H1 (cell line): ENCODE measurements around the gene CRYAB. TPM values are rescaled to one million over a fixed set of nuclear protein-coding genes. Genes with fewer than 3 reads are reported as not detected.

Experiments
- CTCF ChIA-PET: fragments of 300-600 bp; sonication (Branson Sonifier 250); formaldehyde crosslinking; loops from one replicate; lab custom pipeline; 2021; ENCODE audit not compliant: partially characterized antibody; lab: Charles Lee
- POLR2A ChIA-PET: fragments of 300-600 bp; sonication (Branson Sonifier 250); formaldehyde crosslinking; loops from one replicate; lab custom pipeline; 2021; ENCODE audit warnings: inconsistent platforms; ENCODE audit not compliant: partially characterized antibody; lab: Charles Lee
- DNase-seq, 2 experiments: peaks; one replicate each; pipeline versions ENCODE4 v3.0.0 to v3.0.0-alpha.2; 2010 to 2022; ENCODE audit warnings: low spot score in 2 of 2, low read depth in 1 of 2, mixed read lengths in 1 of 2
- FAIRE-seq: peaks from 2 replicates; lab custom pipeline; 2011; peaks lifted over from hg19 to GRCh38; lab: Jason Lieb, UNC
- H2AFZ ChIP-seq: 2 replicates; pipeline ENCODE4 v1.8.1; 2012; ENCODE audit warnings: low read length, inconsistent platforms
- H2AK5ac ChIP-seq: 2 replicates; pipeline ENCODE4 v1.6.1; 2013; ENCODE audit warnings: low read depth, low read length
- H2BK120ac ChIP-seq: replicated peaks from 2 replicates; pipeline ENCODE3; 2013; ENCODE audit warnings: low read depth, low read length, inconsistent platforms
- H2BK12ac ChIP-seq: 2 replicates; pipeline ENCODE4 v1.6.1; 2013; ENCODE audit warnings: low read depth, low read length
- H2BK15ac ChIP-seq: 2 replicates; pipeline ENCODE4 v1.6.1; 2013; ENCODE audit warnings: low read length
- H2BK20ac ChIP-seq: 2 replicates; pipeline ENCODE4 v1.6.1; 2013; ENCODE audit warnings: low read length
- H2BK5ac ChIP-seq: 2 replicates; pipeline ENCODE4 v1.6.1; 2013; ENCODE audit warnings: low read depth, low read length
- H3K14ac ChIP-seq: 2 replicates; pipeline ENCODE4 v1.6.1; 2013; ENCODE audit warnings: inconsistent platforms; ENCODE audit not compliant: insufficient read length
- H3K18ac ChIP-seq: 2 replicates; pipeline ENCODE4 v1.6.1; 2013; ENCODE audit warnings: low read length; ENCODE audit errors: extremely low read depth
- H3K23ac ChIP-seq: 2 replicates; pipeline ENCODE4 v1.6.1; 2013; ENCODE audit warnings: inconsistent platforms; ENCODE audit not compliant: insufficient read length
- H3K23me2 ChIP-seq: 2 replicates; pipeline ENCODE4 v1.6.1; 2013; ENCODE audit warnings: low read depth, low read length
- H3K27ac ChIP-seq: 2 replicates; pipeline ENCODE4 v1.6.1; 2011; ENCODE audit warnings: low read depth, low read length, inconsistent platforms
- H3K27me3 ChIP-seq, 4 experiments: replicated peaks in 1 of 4; 1 replicate in 1 of 4; 2 replicates in 3 of 4; pipeline versions ENCODE4 v1.6.1 to v1.8.1; 2011 to 2013; ENCODE audit warnings: low read length in 3 of 4, mild to moderate bottlenecking in 3 of 4, inconsistent platforms in 2 of 4, mixed read lengths in 2 of 4, moderate library complexity in 1 of 4; ENCODE audit not compliant: control insufficient read depth in 3 of 4, insufficient read depth in 3 of 4; ENCODE audit errors: extremely low read depth in 1 of 4
- H3K36me3 ChIP-seq, 4 experiments: 2 replicates each; pipeline versions ENCODE4 v1.6.1 to v1.8.1; 2011 to 2013; ENCODE audit warnings: mild to moderate bottlenecking in 4 of 4, low read length in 3 of 4, moderate library complexity in 2 of 4, control low read depth in 1 of 4, inconsistent platforms in 1 of 4; ENCODE audit not compliant: insufficient read depth in 4 of 4, control insufficient read depth in 2 of 4
- H3K4ac ChIP-seq: replicated peaks from 2 replicates; pipeline ENCODE3; 2013; ENCODE audit warnings: low read length, low read depth, mixed read lengths, inconsistent platforms; ENCODE audit not compliant: insufficient read length
- H3K4me1 ChIP-seq, 4 experiments: replicated peaks in 1 of 4; 1 replicate in 1 of 4; 2 replicates in 3 of 4; pipeline versions ENCODE4 v1.6.1 to v1.8.1; 2011 to 2013; ENCODE audit warnings: low read length in 3 of 4, inconsistent platforms in 2 of 4, mixed read lengths in 1 of 4; ENCODE audit not compliant: insufficient read depth in 4 of 4, control insufficient read depth in 3 of 4
- H3K4me2 ChIP-seq, 2 experiments: 2 replicates each; pipeline versions ENCODE4 v1.6.1 to v1.8.1; 2011 to 2013; ENCODE audit warnings: low read depth in 2 of 2, low read length in 2 of 2, control low read depth in 1 of 2, inconsistent platforms in 1 of 2, mild to moderate bottlenecking in 1 of 2; ENCODE audit not compliant: insufficient read depth in 1 of 2
- H3K4me3 ChIP-seq, 4 experiments: fragments of 200-600, 300-600 bp in 1 of 4; sonication (generic), shearing (Covaris generic), sonication (Bioruptor Twin) in 1 of 4; 2 replicates each; pipeline versions ENCODE4 v1.5.1 to v1.8.1; 2011 to 2016; ENCODE audit warnings: low read length in 4 of 4, low read depth in 3 of 4, control low read depth in 2 of 4, inconsistent platforms in 2 of 4, mild to moderate bottlenecking in 2 of 4, mixed read lengths in 1 of 4, moderate library complexity in 1 of 4; ENCODE audit not compliant: insufficient read depth in 2 of 4; ENCODE audit errors: extremely low read depth in 1 of 4
- H3K56ac ChIP-seq: replicated peaks from 2 replicates; pipeline ENCODE3; 2013; ENCODE audit warnings: low read depth, mild to moderate bottlenecking, mixed read lengths, low read length, inconsistent platforms; ENCODE audit not compliant: insufficient read length
- H3K79me1 ChIP-seq: 2 replicates; pipeline ENCODE4 v1.6.1; 2013; ENCODE audit warnings: low read depth, low read length, control low read depth
- H3K79me2 ChIP-seq, 2 experiments: 2 replicates each; pipeline versions ENCODE4 v1.6.1 to v1.8.1; 2012 to 2013; ENCODE audit warnings: low read length in 2 of 2, mild to moderate bottlenecking in 2 of 2, inconsistent platforms in 1 of 2; ENCODE audit not compliant: insufficient read depth in 2 of 2, control insufficient read depth in 1 of 2
- H3K9ac ChIP-seq, 4 experiments: replicated peaks in 1 of 4; 1 replicate in 1 of 4; 2 replicates in 3 of 4; pipeline versions ENCODE4 v1.6.1 to v1.8.1; 2011 to 2013; ENCODE audit warnings: low read depth in 3 of 4, low read length in 3 of 4, control low read depth in 2 of 4, mild to moderate bottlenecking in 2 of 4, moderate library complexity in 2 of 4, inconsistent platforms in 1 of 4; ENCODE audit errors: extremely low read depth in 1 of 4
- H3K9me3 ChIP-seq, 2 experiments: 2 replicates each; pipeline versions ENCODE4 v1.6.1 to v1.8.1; 2012 to 2013; ENCODE audit warnings: mild to moderate bottlenecking in 2 of 2, moderate library complexity in 2 of 2, control low read depth in 1 of 2, inconsistent platforms in 1 of 2, low read depth in 1 of 2, low read length in 1 of 2, mixed read lengths in 1 of 2; ENCODE audit not compliant: insufficient read depth in 2 of 2
- H4K20me1 ChIP-seq, 2 experiments: replicated peaks in 1 of 2; 2 replicates each; pipeline versions ENCODE3 to v1.8.1; 2011 to 2013; ENCODE audit warnings: inconsistent platforms in 2 of 2, low read length in 2 of 2, mild to moderate bottlenecking in 1 of 2; ENCODE audit not compliant: insufficient read depth in 2 of 2, control insufficient read depth in 1 of 2
- H4K5ac ChIP-seq: 2 replicates; pipeline ENCODE4 v1.6.1; 2013; ENCODE audit warnings: low read length, low read depth, mixed read lengths, inconsistent platforms; ENCODE audit not compliant: insufficient read length
- H4K8ac ChIP-seq: 2 replicates; pipeline ENCODE4 v1.8.0; 2013; ENCODE audit warnings: mild to moderate bottlenecking, moderate library complexity, low read length, inconsistent platforms; ENCODE audit not compliant: insufficient read depth; ENCODE audit errors: extremely low read depth
- H4K91ac ChIP-seq: replicated peaks from 2 replicates; pipeline ENCODE3; 2013; ENCODE audit warnings: low read length, mixed read lengths, inconsistent platforms; ENCODE audit not compliant: insufficient read length
- CBX8 ChIP-seq: fragments of 300-800, 300-1000 bp; sonication (generic); IDR thresholded peaks from 2 replicates; pipeline ENCODE4 v1.7.1; 2016; ENCODE audit warnings: low read depth, low read length, borderline replicate concordance
- HDAC2 ChIP-seq, 2 experiments: fragments of 300-600 bp in 1 of 2; sonication (generic) in 1 of 2; IDR thresholded peaks; 2 replicates each; pipeline ENCODE4 v1.6.1; 2011 to 2012; ENCODE audit warnings: low read depth in 2 of 2, low read length in 2 of 2, mild to moderate bottlenecking in 2 of 2, moderate library complexity in 2 of 2, borderline replicate concordance in 1 of 2, inconsistent platforms in 1 of 2
- MAFK ChIP-seq: IDR thresholded peaks from 2 replicates; pipeline ENCODE4 v1.6.1; 2012; ENCODE audit warnings: low read depth, mild to moderate bottlenecking, improper control_type of control experiment, low read length
- POLR2AphosphoS5 ChIP-seq: IDR thresholded peaks from 2 replicates; pipeline ENCODE4 v1.6.1; 2011; ENCODE audit warnings: low read depth, low read length
- RNF2 ChIP-seq: fragments of 200-900, 300-1000 bp; sonication (generic); IDR thresholded peaks from 2 replicates; pipeline ENCODE4 v1.7.1; 2016; ENCODE audit warnings: borderline replicate concordance, low read depth, mild to moderate bottlenecking, antibody characterized with exemption, low read length; ENCODE audit not compliant: poor library complexity, severe bottlenecking; ENCODE audit errors: missing control alignments
- USF2 ChIP-seq: IDR thresholded peaks from 2 replicates; pipeline ENCODE4 v1.6.1; 2011; ENCODE audit warnings: low read length, improper control_type of control experiment
- YY1 ChIP-seq: IDR thresholded peaks from 2 replicates; pipeline ENCODE4 v1.6.1; 2011; ENCODE audit warnings: low read depth, mild to moderate bottlenecking, low read length
- ZNF274 ChIP-seq: IDR thresholded peaks from 2 replicates; pipeline ENCODE4 v1.7.0; 2012; ENCODE audit warnings: low read length, borderline replicate concordance; ENCODE audit errors: extremely low read depth
- WGBS, 2 experiments: shearing (Covaris generic) in 1 of 2; methylation state at CpG; one replicate each; pipeline versions ENCODE4 v1.1.6 to v1.1.7; 2013 to 2015; ENCODE audit warnings: low lambda C conversion rate in 2 of 2, mixed read lengths in 2 of 2, inconsistent platforms in 1 of 2, low coverage in 1 of 2, missing lambda C conversion rate in 1 of 2; ENCODE audit not compliant: insufficient replicate concordance in 2 of 2, insufficient coverage in 1 of 2, insufficient read length in 1 of 2; ENCODE audit errors: extremely low coverage in 1 of 2, missing lambda C conversion rate in 1 of 2; 5-methylcytosine and 5-hydroxymethylcytosine counted together
- polyA plus RNA-seq, 7 experiments: library from polyadenylated mRNA; depleted of rRNA in 3 of 7; stranded (reverse) in 5 of 7; unstranded in 2 of 7; fragments of >200 nt in 5 of 7; fragments of 200-250 nt in 2 of 7; gene quantifications; 1 replicate in 5 of 7; 2 replicates in 1 of 7; 4 replicates in 1 of 7; pipeline versions ENCODE4 v1.2.1 to v1.2.3, GENCODE V29; 2011 to 2013; ENCODE audit warnings: missing spikeins in 2 of 7, mixed read lengths in 2 of 7
- total RNA-seq: library from RNA; stranded (reverse); fragmentation: NEBNext Ultra II Directional; extraction: Animal tissue kit (Norgen Biotek cat#: 25700); gene quantifications from 2 replicates; pipeline ENCODE4 v1.2.1, GENCODE V29; 2021

The CRYAB gene
- total and polyA plus RNA-seq, 2 of the 8 experiments (the other 6 are each of a cell fraction or from before 2014, with no cell fraction given), result 1.9 to 2.0 TPM

- CTCF ChIA-PET, result interaction anchor here (0.5 to 25.5 kb wide), 18 partner anchors 8 to 1835 kb away, joined by 3 to 565 read pairs (median 4); partner anchors contain the start of genes ALG9, C11orf52, CRYAB and DIXDC1
- Histone ChIP-seq H2BK15ac (peak overlapping the region; percentile 72; the same call in 1 of the 2 replicates), H3K56ac (no peak overlapping the region), H3K9me3 (no peaks in the 10 kb centered on the region), H3K4me2 (peak overlapping the region; percentile 71 to 86), H4K5ac (no peak overlapping the region), H2AK5ac (peak overlapping the region; percentile 48; the same call in 1 of the 2 replicates), H3K79me2 (no peaks in the 10 kb centered on the region), H3K23me2 (peaks cover 3% of the 10 kb centered on the region; the same call in 1 of the 2 replicates), H2BK12ac (peak overlapping the region; percentile 68; the same call in 1 of the 2 replicates), H3K36me3 (no peaks in the 10 kb centered on the region), H2BK20ac (no peak overlapping the region), H3K27me3 (no peaks in the 10 kb centered on the region; a peak in 1 of 7 replicates), H4K8ac (peak overlapping the region; percentile 81; the same call in 1 of the 2 replicates), H3K4me3 (peak overlapping the region; percentile 47 to 70 (median 58); a peak in 7 of 8 replicates), H3K79me1 (no peaks in the 10 kb centered on the region), H4K20me1 (no peaks in the 10 kb centered on the region), H2BK120ac (no peak overlapping the region), H3K27ac (peak overlapping the region; percentile 75), H3K4me1 (peaks cover 0 to 10% (median 3%) of the 10 kb centered on the region in 4 experiments; a peak in 5 of 7 replicates), H3K18ac (peak overlapping the region; percentile 91), H2AFZ (peak overlapping the region; percentile 86), H4K91ac (peak overlapping the region; percentile 29), H3K23ac (no peak overlapping the region), H3K4ac (peak overlapping the region; percentile 87), H2BK5ac (peak overlapping the region; percentile 96), H3K14ac (no peak overlapping the region), H3K9ac (peak overlapping the region in 3 of 4 experiments; percentile 69 to 83 (median 69); a peak in 6 of 7 replicates)
- WGBS, 2 experiments, result 4% methylated on average over 38 of the region's 47 CpGs; no CpG with 5 or more reads in 1 of the 2 experiments
- FAIRE-seq (no peak), DNase-seq (peak; percentile 94 to 97)
- POLR2A ChIA-PET, result interaction anchor here (0.8 to 2.9 kb wide), 8 partner anchors 10 to 98 kb away, joined by 3 to 21 read pairs (median 6); partner anchors contain the start of genes ALG9, DIXDC1 and DLAT
- TF ChIP-seq ZNF274, result no peak
- TF ChIP-seq HDAC2 (IDR thresholded peaks at IDR 0.05; ENCODE audit: borderline replicate concordance in 1 of 2, low read depth in 2 of 2, low read length in 2 of 2), result no peak
- TF ChIP-seq CBX8, result no peak
- TF ChIP-seq YY1, result no peak
- no peak for TF ChIP-seq USF2
- no peak for TF ChIP-seq RNF2
- no peak for TF ChIP-seq MAFK
- peak; percentile 61 for TF ChIP-seq POLR2AphosphoS5
These were observed 15.2 kb upstream of the CRYAB start for GRCh38 chr11:111926505-111927391.
